ENCODE measurements around the gene OOSP4A.

The OOSP4A gene

DNA sequence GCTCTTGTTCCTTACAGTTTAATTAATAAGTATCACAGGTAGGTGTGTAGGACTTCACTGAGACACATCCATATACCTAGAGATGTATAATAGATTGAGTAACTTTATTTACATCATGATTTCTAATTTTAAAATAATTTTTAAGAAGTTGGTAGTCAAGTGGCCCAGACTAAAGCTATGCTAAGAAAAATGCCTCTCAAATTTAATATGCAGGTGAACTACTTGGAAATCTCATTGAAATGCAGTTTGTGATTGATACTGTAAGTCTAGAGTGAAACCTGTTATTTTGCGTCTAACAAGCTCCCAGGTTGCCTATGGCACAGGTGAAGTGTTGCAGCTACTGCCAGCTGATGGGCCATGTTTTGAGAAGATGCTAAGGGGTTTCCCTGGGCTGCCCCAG, 53.0 kb downstream of the OOSP4A start, which contains the start of gene OOSP4B:
Gene OOSP4B (plus strand): TSS at position 301 of the 400 bp plus-strand sequence.
- TF ChIP-seq, protein P1, sequence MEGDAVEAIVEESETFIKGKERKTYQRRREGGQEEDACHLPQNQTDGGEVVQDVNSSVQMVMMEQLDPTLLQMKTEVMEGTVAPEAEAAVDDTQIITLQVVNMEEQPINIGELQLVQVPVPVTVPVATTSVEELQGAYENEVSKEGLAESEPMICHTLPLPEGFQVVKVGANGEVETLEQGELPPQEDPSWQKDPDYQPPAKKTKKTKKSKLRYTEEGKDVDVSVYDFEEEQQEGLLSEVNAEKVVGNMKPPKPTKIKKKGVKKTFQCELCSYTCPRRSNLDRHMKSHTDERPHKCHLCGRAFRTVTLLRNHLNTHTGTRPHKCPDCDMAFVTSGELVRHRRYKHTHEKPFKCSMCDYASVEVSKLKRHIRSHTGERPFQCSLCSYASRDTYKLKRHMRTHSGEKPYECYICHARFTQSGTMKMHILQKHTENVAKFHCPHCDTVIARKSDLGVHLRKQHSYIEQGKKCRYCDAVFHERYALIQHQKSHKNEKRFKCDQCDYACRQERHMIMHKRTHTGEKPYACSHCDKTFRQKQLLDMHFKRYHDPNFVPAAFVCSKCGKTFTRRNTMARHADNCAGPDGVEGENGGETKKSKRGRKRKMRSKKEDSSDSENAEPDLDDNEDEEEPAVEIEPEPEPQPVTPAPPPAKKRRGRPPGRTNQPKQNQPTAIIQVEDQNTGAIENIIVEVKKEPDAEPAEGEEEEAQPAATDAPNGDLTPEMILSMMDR (IDR thresholded peaks at IDR 0.05; ENCODE audit: insufficient read depth, low read length, missing control alignments), result no peak
- DNase-seq (ENCODE audit: low read depth, low spot score), result no peak
- CTCF ChIA-PET, result no interaction called here
- H3K4me3 ChIP-seq (ENCODE audit: low read depth, low read length), result no peak within 1 kb of the TSS
- POLR2A ChIA-PET, result no interaction called here

- TF ChIP-seq, protein P1 (IDR thresholded peaks at IDR 0.05; ENCODE audit: insufficient read depth, low read length, missing control alignments), result no peak
- no peak overlapping the region for H3K4me3 ChIP-seq (ENCODE audit: low read depth, low read length)
- CTCF ChIA-PET, result no interaction called here
- POLR2A ChIA-PET, result no interaction called here
- no peak for DNase-seq (ENCODE audit: low read depth, low spot score)
Measured at GRCh38 chr11:60018058-60018457, 54.2 kb downstream of the OOSP4A start.
